HG03159 (cell line): ENCODE measurements around the gene CYP4F2.
"Not testable (repeated sequence)": the region's sequence is repeated elsewhere in the genome, so short reads cannot be mapped to it uniquely, and the experiment has no call there.

ENCODE experiments used
- ATAC-seq: cut with Tn5 transposase; IDR thresholded peaks from one replicate; pipeline ENCODE4 v1.9.1; 2021; ENCODE audit warnings: mild to moderate bottlenecking, moderate library complexity; ENCODE audit not compliant: unreplicated experiment

The CYP4F2 gene

GRCh38 chr19:15860522-15860921, 37.4 kb downstream of the CYP4F2 start:
- ATAC-seq, result no peak

- ATAC-seq, result no peak
These were observed 38.7 kb downstream of the CYP4F2 start for GRCh38 chr19:15859187-15859586.

- no peak for ATAC-seq
These were observed 47.5 kb downstream of the CYP4F2 start for GRCh38 chr19:15850385-15850784.

- no peak for ATAC-seq
These were observed 51.0 kb downstream of the CYP4F2 start for GRCh38 chr19:15846923-15847322.

- not testable (repeated sequence) for ATAC-seq
These were observed 54.0 kb downstream of the CYP4F2 start for GRCh38 chr19:15843894-15844222.

GRCh38 chr19:15843203-15843893, 54.5 kb downstream of the CYP4F2 start:
- no peak for ATAC-seq

- no peak for ATAC-seq
These were observed 55.9 kb downstream of the CYP4F2 start for GRCh38 chr19:15841875-15842569.

- no peak for ATAC-seq
These were observed 57.0 kb downstream of the CYP4F2 start for GRCh38 chr19:15840833-15841232.

- not testable (repeated sequence) for ATAC-seq
These were observed 58.0 kb downstream of the CYP4F2 start for GRCh38 chr19:15839888-15840287.

- no peak for ATAC-seq
These were observed 59.5 kb downstream of the CYP4F2 start for GRCh38 chr19:15838351-15838750.

GRCh38 chr19:15837221-15837731, 60.6 kb downstream of the CYP4F2 start:
- no peak for ATAC-seq

GRCh38 chr19:15836330-15837220, 61.3 kb downstream of the CYP4F2 start:
- peak; percentile 93 for ATAC-seq

- ATAC-seq, result not testable (repeated sequence)
These were observed 62.1 kb downstream of the CYP4F2 start for GRCh38 chr19:15835565-15836329.

GRCh38 chr19:15834232-15834631, 63.6 kb downstream of the CYP4F2 start:
- ATAC-seq, result not testable (repeated sequence)

- no peak for ATAC-seq
These were observed 66.2 kb downstream of the CYP4F2 start for GRCh38 chr19:15831626-15832025.

- no peak for ATAC-seq
These were observed 68.1 kb downstream of the CYP4F2 start for GRCh38 chr19:15829786-15830185.

- no peak for ATAC-seq
These were observed 68.6 kb downstream of the CYP4F2 start for GRCh38 chr19:15829306-15829698.

- not testable (repeated sequence) for ATAC-seq
These were observed 69.1 kb downstream of the CYP4F2 start for GRCh38 chr19:15828611-15829305.

- ATAC-seq, result no peak
These were observed 69.7 kb downstream of the CYP4F2 start for GRCh38 chr19:15828121-15828610.
